ENCODE measurements around the gene KRTAP23-1.

The KRTAP23-1 gene

DNA sequence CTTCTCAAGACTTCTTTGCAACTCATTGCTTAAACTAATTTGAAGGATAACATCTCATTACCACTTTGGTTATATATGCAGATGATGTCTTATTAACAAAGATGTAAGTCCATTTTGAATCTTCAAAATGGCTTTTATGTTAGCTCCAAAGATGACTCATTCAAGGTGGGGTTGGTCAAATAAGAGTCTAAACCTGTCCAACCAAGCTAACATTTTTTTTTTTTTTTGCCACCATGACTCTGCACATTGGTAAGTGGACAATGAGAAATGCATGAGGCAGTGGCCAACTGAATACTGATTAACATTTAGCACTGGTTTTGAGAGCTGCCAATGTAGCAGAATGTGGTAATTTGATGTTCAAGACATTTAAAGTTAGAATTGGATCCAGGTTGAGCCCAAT, 10.6 kb downstream of the KRTAP23-1 start:
- no peak for DNase-seq (ENCODE audit: low read depth)
- TF ChIP-seq CTCF (conservative IDR thresholded peaks at IDR 0.05; ENCODE audit: low read depth, low read length) = no peak
- H3K4me3 ChIP-seq (ENCODE audit: low read length) = no peak overlapping the region

DNA sequence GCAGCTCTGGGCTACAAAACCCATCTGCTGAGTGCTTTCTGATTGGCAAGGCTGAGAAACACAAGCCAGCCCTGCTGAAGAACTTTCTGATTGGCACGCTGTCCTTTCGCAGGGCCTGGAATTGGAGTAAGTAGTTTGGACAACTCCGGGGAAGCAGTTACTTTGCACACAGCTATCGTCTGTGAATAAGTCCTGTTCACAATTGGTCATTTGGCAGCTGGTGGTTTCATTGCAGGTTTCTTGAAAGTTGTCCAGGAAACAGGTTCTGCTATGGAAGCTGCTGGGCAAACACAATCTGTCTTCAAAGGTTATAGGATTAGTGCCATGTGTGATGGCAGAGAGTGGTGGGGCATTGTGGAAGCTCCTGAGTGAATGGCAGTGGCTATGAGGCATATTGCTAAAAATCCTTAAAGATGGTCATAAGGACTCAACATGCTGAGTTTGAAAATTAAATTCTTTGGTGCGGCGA, 11.1 kb downstream of the KRTAP23-1 start, which contains the start of gene KRTAP27-1:
Gene KRTAP27-1 (minus strand): TSS at position 419 of the 469 bp plus-strand sequence. CDS start 26 bp downstream, at position 393.
- no peak for TF ChIP-seq CTCF (conservative IDR thresholded peaks at IDR 0.05; ENCODE audit: low read depth, low read length)
- no peak within 1 kb of the TSS for H3K4me3 ChIP-seq (ENCODE audit: low read length)
- no peak for DNase-seq (ENCODE audit: low read depth)

- no peak for TF ChIP-seq CTCF (conservative IDR thresholded peaks at IDR 0.05; ENCODE audit: low read depth, low read length)
- no peak for DNase-seq (ENCODE audit: low read depth)
- no peak overlapping the region for H3K4me3 ChIP-seq (ENCODE audit: low read length)
These were observed 11.8 kb downstream of the KRTAP23-1 start for GRCh38 chr21:30336596-30336995.

GRCh38 chr21:30333736-30334135, 14.7 kb downstream of the KRTAP23-1 start:
- H3K4me3 ChIP-seq (ENCODE audit: low read length) = no peak overlapping the region

GRCh38 chr21:30332681-30333080, 15.7 kb downstream of the KRTAP23-1 start:
- TF ChIP-seq CTCF (conservative IDR thresholded peaks at IDR 0.05; ENCODE audit: low read depth, low read length) = no peak
- no peak for DNase-seq (ENCODE audit: low read depth)
- no peak overlapping the region for H3K4me3 ChIP-seq (ENCODE audit: low read length)

More at GRCh38 chr21:30333736-30334135, 14.7 kb downstream of the KRTAP23-1 start:
- no peak for TF ChIP-seq CTCF (conservative IDR thresholded peaks at IDR 0.05; ENCODE audit: low read depth, low read length)
- no peak for DNase-seq (ENCODE audit: low read depth)

DNA sequence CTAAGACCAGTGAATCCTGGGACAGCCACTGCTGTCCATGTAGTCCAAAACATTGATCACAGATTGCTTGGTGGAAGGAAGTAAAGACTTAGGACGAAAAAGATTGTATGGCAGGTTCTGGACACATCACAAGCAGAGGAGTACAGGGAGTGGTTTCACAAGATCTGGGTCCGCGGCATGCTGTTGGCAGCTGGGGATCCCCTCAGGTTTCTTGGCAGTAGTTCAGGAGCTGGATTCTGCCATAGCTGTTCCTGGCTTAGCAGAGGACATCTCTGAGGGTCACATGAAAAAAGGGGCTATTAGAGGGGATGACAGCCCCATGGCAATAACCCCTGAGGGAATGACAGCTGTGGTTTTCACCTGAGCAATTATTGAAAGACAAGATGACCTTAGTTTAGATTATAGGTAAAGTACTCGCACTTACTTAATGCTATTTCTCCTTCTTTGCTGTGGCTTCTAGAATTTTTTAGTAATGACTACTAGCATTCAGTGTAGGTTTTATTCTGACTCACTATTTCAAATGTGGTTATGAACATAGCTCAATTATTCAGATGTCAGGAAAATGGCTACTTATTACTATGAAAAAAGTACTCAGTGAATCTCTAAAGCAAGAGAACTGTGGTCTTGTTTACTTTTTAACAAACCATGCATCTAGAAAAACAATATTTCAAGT, 19.1 kb downstream of the KRTAP23-1 start:
- H3K4me3 ChIP-seq (ENCODE audit: low read length) = no peak overlapping the region
- no peak for TF ChIP-seq CTCF (conservative IDR thresholded peaks at IDR 0.05; ENCODE audit: low read depth, low read length)
- no peak for DNase-seq (ENCODE audit: low read depth)

DNA sequence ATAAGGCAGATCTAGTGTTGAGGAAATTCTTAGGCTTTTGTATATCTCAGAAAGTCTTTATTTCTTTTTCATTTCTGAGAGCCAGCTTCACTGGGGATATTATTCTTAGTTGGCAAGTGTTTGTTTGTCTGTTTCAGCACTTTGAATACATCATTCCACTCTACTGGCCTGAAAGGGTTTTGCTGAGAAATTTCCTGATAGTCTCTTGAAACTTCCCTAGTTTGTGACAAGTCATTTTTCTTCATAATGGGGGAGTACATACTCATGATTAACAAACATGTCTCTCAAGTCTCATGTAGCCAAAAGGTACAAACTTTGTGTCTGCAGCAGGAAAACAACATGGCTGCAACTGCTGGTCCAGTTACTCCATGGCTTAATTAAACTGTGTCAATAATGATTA, 22.0 kb downstream of the KRTAP23-1 start:
- no peak for DNase-seq (ENCODE audit: low read depth)
- no peak overlapping the region for H3K4me3 ChIP-seq (ENCODE audit: low read length)
- TF ChIP-seq CTCF (conservative IDR thresholded peaks at IDR 0.05; ENCODE audit: low read depth, low read length) = no peak
